HG03378 (cell line): ENCODE results near the gene SCUBE1.

Source experiments
- ATAC-seq: cut with Tn5 transposase; IDR thresholded peaks from one replicate; pipeline ENCODE4 v1.9.1; 2021; ENCODE audit warnings: mild to moderate bottlenecking, moderate library complexity; ENCODE audit not compliant: unreplicated experiment

SCUBE1 gene

GRCh38 chr22:43241138-43241597 lies 102.0 kb downstream of the SCUBE1 start:
- ATAC-seq: no peak

- no peak for ATAC-seq
These were observed 102.6 kb downstream of the SCUBE1 start for GRCh38 chr22:43240614-43241013.

- ATAC-seq: no peak
These were observed 103.2 kb downstream of the SCUBE1 start for GRCh38 chr22:43239956-43240355.

GRCh38 chr22:43239193-43239780 lies 103.9 kb downstream of the SCUBE1 start:
- ATAC-seq: no peak

GRCh38 chr22:43238526-43239006 lies 104.6 kb downstream of the SCUBE1 start:
- no peak for ATAC-seq

- no peak for ATAC-seq
These were observed 105.9 kb downstream of the SCUBE1 start for GRCh38 chr22:43237280-43237679.

GRCh38 chr22:43236411-43237166 lies 106.6 kb downstream of the SCUBE1 start:
- no peak for ATAC-seq

- no peak for ATAC-seq
These were observed 107.4 kb downstream of the SCUBE1 start for GRCh38 chr22:43235445-43236409.

- no peak for ATAC-seq
These were observed 108.7 kb downstream of the SCUBE1 start for GRCh38 chr22:43234264-43234988.

- ATAC-seq: no peak
These were observed 109.6 kb downstream of the SCUBE1 start for GRCh38 chr22:43233529-43233928.

- ATAC-seq: no peak
These were observed 110.7 kb downstream of the SCUBE1 start for GRCh38 chr22:43232445-43232844.

GRCh38 chr22:43231724-43232034 lies 111.5 kb downstream of the SCUBE1 start:
- ATAC-seq: no peak

GRCh38 chr22:43230971-43231723 lies 112.0 kb downstream of the SCUBE1 start:
- no peak for ATAC-seq

- ATAC-seq: no peak
These were observed 112.6 kb downstream of the SCUBE1 start for GRCh38 chr22:43230571-43230970.

- no peak for ATAC-seq
These were observed 114.3 kb downstream of the SCUBE1 start for GRCh38 chr22:43228863-43229262.

GRCh38 chr22:43228330-43228729 lies 114.8 kb downstream of the SCUBE1 start:
- no peak for ATAC-seq

- no peak for ATAC-seq
These were observed 115.9 kb downstream of the SCUBE1 start for GRCh38 chr22:43227239-43227630.

- ATAC-seq: no peak
These were observed 116.6 kb downstream of the SCUBE1 start for GRCh38 chr22:43226377-43227238.

- no peak for ATAC-seq
These were observed 117.6 kb downstream of the SCUBE1 start for GRCh38 chr22:43225609-43226008.
